ENCODE results near the gene RGCC.
A peak's percentile ranks its signal among the peaks of the same experiment; 100 is the strongest.

Gene RGCC, protein sequence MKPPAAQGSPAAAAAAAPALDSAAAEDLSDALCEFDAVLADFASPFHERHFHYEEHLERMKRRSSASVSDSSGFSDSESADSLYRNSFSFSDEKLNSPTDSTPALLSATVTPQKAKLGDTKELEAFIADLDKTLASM
- total RNA-seq = 333 to 686 (median 663) reads per million in 3 donors

- H3K36me3 ChIP-seq (ENCODE audit: control insufficient read depth, insufficient read depth, low read length) = peaks cover 16% of the 10 kb centered on the region
- H3K4me1 ChIP-seq (ENCODE audit: control insufficient read depth, insufficient read depth, low read length, poor library complexity, severe bottlenecking) = peaks cover 23% of the 10 kb centered on the region
- peak within 1 kb of the TSS; percentile 93 for H3K4me3 ChIP-seq (ENCODE audit: insufficient read depth, low read depth, low read length, poor library complexity, severe bottlenecking)
- H3K9me3 ChIP-seq (ENCODE audit: control insufficient read depth, low read length) = no peaks in the 10 kb centered on the region
- H3K27me3 ChIP-seq (replicated peaks; ENCODE audit: control insufficient read depth, insufficient read depth, low read length, poor library complexity, severe bottlenecking) = no peaks in the 10 kb centered on the region
- peak within 1 kb of the TSS; percentile 93 for H3K27ac ChIP-seq (ENCODE audit: insufficient read depth, low read length, poor library complexity, severe bottlenecking)
- peak; percentile 91 to 95 (median 94) for DNase-seq
Observed at GRCh38 chr13:41456768-41457588, at the start of gene RGCC. Gene RGCC, plus strand, starts transcription at chr13:41457550. Its CDS starts 158 bp downstream, at chr13:41457708.

- DNase-seq = no peak
- Histone ChIP-seq H3K27ac (ENCODE audit: insufficient read depth, low read length, poor library complexity, severe bottlenecking) (no peak overlapping the region), H3K9me3 (ENCODE audit: control insufficient read depth, low read length) (no peaks in the 10 kb centered on the region), H3K36me3 (ENCODE audit: control insufficient read depth, insufficient read depth, low read length) (no peaks in the 10 kb centered on the region), H3K27me3 (replicated peaks; ENCODE audit: control insufficient read depth, insufficient read depth, low read length, poor library complexity, severe bottlenecking) (no peaks in the 10 kb centered on the region), H3K4me3 (ENCODE audit: insufficient read depth, low read depth, low read length, poor library complexity, severe bottlenecking) (no peak overlapping the region), H3K4me1 (ENCODE audit: control insufficient read depth, insufficient read depth, low read length, poor library complexity, severe bottlenecking) (no peaks in the 10 kb centered on the region)
Observed at GRCh38 chr13:41408121-41408520, 49.2 kb upstream of the RGCC start.

DNA sequence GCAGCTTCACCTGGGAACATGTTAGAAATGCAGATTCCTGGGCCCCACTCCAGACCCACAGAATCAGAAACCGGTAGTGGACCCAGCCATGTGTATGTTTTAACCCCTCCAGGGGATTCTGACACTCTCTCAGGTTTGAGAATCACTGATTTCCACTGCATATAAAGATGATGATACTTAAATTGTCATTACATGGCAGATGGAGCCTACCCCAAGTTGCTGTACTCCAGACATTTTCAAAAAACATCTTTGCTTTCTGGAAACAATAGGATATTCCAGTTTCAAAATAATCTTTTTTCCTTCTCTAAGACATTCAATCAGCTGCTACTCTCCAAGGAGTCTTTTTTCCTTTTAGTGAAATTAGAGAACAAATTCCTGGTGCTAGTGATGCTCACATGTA, 48.6 kb upstream of the RGCC start:
- Histone ChIP-seq H3K27me3 (replicated peaks; ENCODE audit: control insufficient read depth, insufficient read depth, low read length, poor library complexity, severe bottlenecking) (no peaks in the 10 kb centered on the region), H3K9me3 (ENCODE audit: control insufficient read depth, low read length) (no peaks in the 10 kb centered on the region), H3K27ac (ENCODE audit: insufficient read depth, low read length, poor library complexity, severe bottlenecking) (no peak overlapping the region), H3K36me3 (ENCODE audit: control insufficient read depth, insufficient read depth, low read length) (no peaks in the 10 kb centered on the region), H3K4me3 (ENCODE audit: insufficient read depth, low read depth, low read length, poor library complexity, severe bottlenecking) (no peak overlapping the region), H3K4me1 (ENCODE audit: control insufficient read depth, insufficient read depth, low read length, poor library complexity, severe bottlenecking) (no peaks in the 10 kb centered on the region)
- DNase-seq = no peak

DNA sequence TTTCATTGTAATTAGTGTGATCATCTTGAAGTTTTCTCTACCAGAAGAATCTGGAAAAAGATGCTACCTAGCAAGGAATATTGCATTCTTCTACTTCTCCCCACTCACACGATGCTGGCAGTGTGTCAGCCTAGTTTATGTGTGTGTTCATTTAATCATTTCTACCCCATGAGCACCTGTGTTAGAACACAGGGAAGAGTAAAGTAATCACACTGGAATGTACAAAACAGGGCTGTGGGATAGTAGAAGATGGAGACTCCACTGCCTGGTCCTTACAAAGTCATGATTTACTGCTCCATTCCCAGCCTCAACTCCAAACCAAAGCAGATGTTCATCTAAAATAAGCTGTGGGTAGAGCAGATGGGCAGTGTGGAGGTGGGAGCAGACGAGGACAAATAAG, 47.7 kb upstream of the RGCC start:
- Histone ChIP-seq H3K9me3 (ENCODE audit: control insufficient read depth, low read length) (no peaks in the 10 kb centered on the region), H3K4me3 (ENCODE audit: insufficient read depth, low read depth, low read length, poor library complexity, severe bottlenecking) (no peak overlapping the region), H3K27ac (ENCODE audit: insufficient read depth, low read length, poor library complexity, severe bottlenecking) (no peak overlapping the region), H3K36me3 (ENCODE audit: control insufficient read depth, insufficient read depth, low read length) (no peaks in the 10 kb centered on the region), H3K27me3 (replicated peaks; ENCODE audit: control insufficient read depth, insufficient read depth, low read length, poor library complexity, severe bottlenecking) (no peaks in the 10 kb centered on the region), H3K4me1 (ENCODE audit: control insufficient read depth, insufficient read depth, low read length, poor library complexity, severe bottlenecking) (no peaks in the 10 kb centered on the region)
- no peak for DNase-seq

- H3K27me3 ChIP-seq (replicated peaks; ENCODE audit: control insufficient read depth, insufficient read depth, low read length, poor library complexity, severe bottlenecking) = no peaks in the 10 kb centered on the region
- H3K9me3 ChIP-seq (ENCODE audit: control insufficient read depth, low read length) = no peaks in the 10 kb centered on the region
- H3K27ac ChIP-seq (ENCODE audit: insufficient read depth, low read length, poor library complexity, severe bottlenecking) = no peak overlapping the region
- no peaks in the 10 kb centered on the region for H3K36me3 ChIP-seq (ENCODE audit: control insufficient read depth, insufficient read depth, low read length)
- H3K4me1 ChIP-seq (ENCODE audit: control insufficient read depth, insufficient read depth, low read length, poor library complexity, severe bottlenecking) = no peaks in the 10 kb centered on the region
- DNase-seq = no peak
- H3K4me3 ChIP-seq (ENCODE audit: insufficient read depth, low read depth, low read length, poor library complexity, severe bottlenecking) = no peak overlapping the region
Observed at GRCh38 chr13:41411060-41411459, 46.3 kb upstream of the RGCC start.

- no peak for DNase-seq
- H3K27me3 ChIP-seq (replicated peaks; ENCODE audit: control insufficient read depth, insufficient read depth, low read length, poor library complexity, severe bottlenecking) = no peaks in the 10 kb centered on the region
- H3K4me3 ChIP-seq (ENCODE audit: insufficient read depth, low read depth, low read length, poor library complexity, severe bottlenecking) = no peak overlapping the region
- no peaks in the 10 kb centered on the region for H3K9me3 ChIP-seq (ENCODE audit: control insufficient read depth, low read length)
- no peak overlapping the region for H3K27ac ChIP-seq (ENCODE audit: insufficient read depth, low read length, poor library complexity, severe bottlenecking)
- no peaks in the 10 kb centered on the region for H3K4me1 ChIP-seq (ENCODE audit: control insufficient read depth, insufficient read depth, low read length, poor library complexity, severe bottlenecking)
- no peaks in the 10 kb centered on the region for H3K36me3 ChIP-seq (ENCODE audit: control insufficient read depth, insufficient read depth, low read length)
Observed at GRCh38 chr13:41411522-41411921, 45.8 kb upstream of the RGCC start.

- no peak for DNase-seq
- no peak overlapping the region for H3K27ac ChIP-seq (ENCODE audit: insufficient read depth, low read length, poor library complexity, severe bottlenecking)
Observed at GRCh38 chr13:41413872-41414271, 43.5 kb upstream of the RGCC start.

GRCh38 chr13:41416276-41416675, 41.1 kb upstream of the RGCC start:
- Histone ChIP-seq H3K27me3 (replicated peaks; ENCODE audit: control insufficient read depth, insufficient read depth, low read length, poor library complexity, severe bottlenecking) (no peaks in the 10 kb centered on the region), H3K4me3 (ENCODE audit: insufficient read depth, low read depth, low read length, poor library complexity, severe bottlenecking) (no peak overlapping the region), H3K9me3 (ENCODE audit: control insufficient read depth, low read length) (no peaks in the 10 kb centered on the region), H3K27ac (ENCODE audit: insufficient read depth, low read length, poor library complexity, severe bottlenecking) (no peak overlapping the region), H3K36me3 (ENCODE audit: control insufficient read depth, insufficient read depth, low read length) (no peaks in the 10 kb centered on the region), H3K4me1 (ENCODE audit: control insufficient read depth, insufficient read depth, low read length, poor library complexity, severe bottlenecking) (no peaks in the 10 kb centered on the region)
- DNase-seq = no peak

More at GRCh38 chr13:41413872-41414271, 43.5 kb upstream of the RGCC start:
- Histone ChIP-seq H3K4me3 (ENCODE audit: insufficient read depth, low read depth, low read length, poor library complexity, severe bottlenecking) (no peak overlapping the region), H3K9me3 (ENCODE audit: control insufficient read depth, low read length) (no peaks in the 10 kb centered on the region), H3K4me1 (ENCODE audit: control insufficient read depth, insufficient read depth, low read length, poor library complexity, severe bottlenecking) (no peaks in the 10 kb centered on the region), H3K36me3 (ENCODE audit: control insufficient read depth, insufficient read depth, low read length) (no peaks in the 10 kb centered on the region), H3K27me3 (replicated peaks; ENCODE audit: control insufficient read depth, insufficient read depth, low read length, poor library complexity, severe bottlenecking) (no peaks in the 10 kb centered on the region)

GRCh38 chr13:41418027-41418426, 39.3 kb upstream of the RGCC start:
- H3K27me3 ChIP-seq (replicated peaks; ENCODE audit: control insufficient read depth, insufficient read depth, low read length, poor library complexity, severe bottlenecking) = no peaks in the 10 kb centered on the region
- H3K4me3 ChIP-seq (ENCODE audit: insufficient read depth, low read depth, low read length, poor library complexity, severe bottlenecking) = no peak overlapping the region
- DNase-seq = no peak
- no peak overlapping the region for H3K27ac ChIP-seq (ENCODE audit: insufficient read depth, low read length, poor library complexity, severe bottlenecking)
- H3K36me3 ChIP-seq (ENCODE audit: control insufficient read depth, insufficient read depth, low read length) = no peaks in the 10 kb centered on the region
- H3K4me1 ChIP-seq (ENCODE audit: control insufficient read depth, insufficient read depth, low read length, poor library complexity, severe bottlenecking) = no peaks in the 10 kb centered on the region
- H3K9me3 ChIP-seq (ENCODE audit: control insufficient read depth, low read length) = no peaks in the 10 kb centered on the region

DNA sequence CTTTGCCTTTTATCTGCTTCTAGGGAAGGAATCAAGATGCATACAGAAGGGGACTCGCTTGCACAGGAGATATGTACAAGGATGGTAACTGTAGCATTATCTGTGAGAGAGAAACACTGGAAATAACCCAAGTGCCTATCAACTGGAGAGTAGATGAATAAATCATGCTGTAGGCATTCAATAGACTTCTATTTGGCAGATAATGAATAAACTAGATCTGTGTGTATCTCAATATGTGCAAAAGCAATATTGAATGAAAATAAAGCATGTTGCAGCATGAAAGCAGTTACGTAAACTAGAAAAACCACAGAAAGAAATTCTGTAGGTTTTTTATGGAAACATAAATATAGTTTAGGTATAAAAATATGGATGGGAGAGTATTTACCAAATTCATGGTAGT, 38.6 kb upstream of the RGCC start:
- no peak for DNase-seq
- Histone ChIP-seq H3K4me3 (ENCODE audit: insufficient read depth, low read depth, low read length, poor library complexity, severe bottlenecking) (no peak overlapping the region), H3K4me1 (ENCODE audit: control insufficient read depth, insufficient read depth, low read length, poor library complexity, severe bottlenecking) (no peaks in the 10 kb centered on the region), H3K27ac (ENCODE audit: insufficient read depth, low read length, poor library complexity, severe bottlenecking) (no peak overlapping the region), H3K36me3 (ENCODE audit: control insufficient read depth, insufficient read depth, low read length) (no peaks in the 10 kb centered on the region), H3K27me3 (replicated peaks; ENCODE audit: control insufficient read depth, insufficient read depth, low read length, poor library complexity, severe bottlenecking) (no peaks in the 10 kb centered on the region), H3K9me3 (ENCODE audit: control insufficient read depth, low read length) (no peaks in the 10 kb centered on the region)

All from effector memory CD4-positive, alpha-beta T cell (primary cell).